ENCODE data around the gene EPB41. TPM values are rescaled to one million over a fixed set of nuclear protein-coding genes. Genes with fewer than 3 reads are reported as not detected.

Gene EPB41
- total RNA-seq, 4 donors from 2014 or later, result 28.8 to 57.6 (median 43.2) TPM

DNA sequence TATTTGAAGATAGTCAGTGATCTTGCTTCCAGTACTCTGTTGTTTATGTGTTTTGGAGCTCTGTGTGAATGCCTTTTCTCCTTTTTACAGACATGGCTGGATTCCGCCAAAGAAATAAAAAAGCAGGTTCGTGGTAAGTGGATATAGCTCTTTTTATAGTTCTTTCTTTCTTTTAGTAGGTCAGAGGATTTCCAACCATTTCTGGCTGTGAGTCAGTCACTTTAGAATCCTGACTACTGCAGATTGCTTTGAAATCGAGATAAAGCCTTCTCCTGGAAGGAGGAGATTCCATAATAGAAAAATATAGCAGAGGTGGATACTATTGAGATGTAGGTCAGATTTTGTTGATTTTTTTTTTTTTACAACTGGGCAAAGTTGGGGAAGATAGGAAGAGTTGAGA, 97.4 kb downstream of the EPB41 start:
- ATAC-seq (ENCODE audit: low FRiP score), result no peak
- TF ChIP-seq, protein P1, sequence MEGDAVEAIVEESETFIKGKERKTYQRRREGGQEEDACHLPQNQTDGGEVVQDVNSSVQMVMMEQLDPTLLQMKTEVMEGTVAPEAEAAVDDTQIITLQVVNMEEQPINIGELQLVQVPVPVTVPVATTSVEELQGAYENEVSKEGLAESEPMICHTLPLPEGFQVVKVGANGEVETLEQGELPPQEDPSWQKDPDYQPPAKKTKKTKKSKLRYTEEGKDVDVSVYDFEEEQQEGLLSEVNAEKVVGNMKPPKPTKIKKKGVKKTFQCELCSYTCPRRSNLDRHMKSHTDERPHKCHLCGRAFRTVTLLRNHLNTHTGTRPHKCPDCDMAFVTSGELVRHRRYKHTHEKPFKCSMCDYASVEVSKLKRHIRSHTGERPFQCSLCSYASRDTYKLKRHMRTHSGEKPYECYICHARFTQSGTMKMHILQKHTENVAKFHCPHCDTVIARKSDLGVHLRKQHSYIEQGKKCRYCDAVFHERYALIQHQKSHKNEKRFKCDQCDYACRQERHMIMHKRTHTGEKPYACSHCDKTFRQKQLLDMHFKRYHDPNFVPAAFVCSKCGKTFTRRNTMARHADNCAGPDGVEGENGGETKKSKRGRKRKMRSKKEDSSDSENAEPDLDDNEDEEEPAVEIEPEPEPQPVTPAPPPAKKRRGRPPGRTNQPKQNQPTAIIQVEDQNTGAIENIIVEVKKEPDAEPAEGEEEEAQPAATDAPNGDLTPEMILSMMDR (IDR thresholded peaks at IDR 0.05), result no peak

DNA sequence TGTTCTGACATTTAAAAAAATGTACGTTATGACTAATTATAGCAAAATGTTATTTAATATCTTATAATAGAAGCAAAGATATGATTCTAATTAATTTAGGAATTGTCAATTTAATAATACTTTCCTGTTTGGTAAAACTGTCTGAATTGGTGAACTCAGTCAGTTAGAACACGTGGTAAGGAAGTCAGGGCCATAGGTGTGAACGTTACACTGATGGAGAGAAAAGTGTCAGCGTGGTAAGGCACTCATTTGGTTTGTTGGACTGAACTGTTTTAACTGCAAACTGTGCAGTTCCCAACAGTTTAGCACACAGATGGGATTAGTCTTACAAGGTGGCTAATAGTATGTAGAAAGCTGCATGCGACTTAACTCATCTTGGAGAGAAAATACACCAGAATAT, 102.9 kb downstream of the EPB41 start:
- TF ChIP-seq, protein P1 (IDR thresholded peaks at IDR 0.05), result no peak
- DNase-seq (ENCODE audit: low spot score) (no peak), ATAC-seq (ENCODE audit: low FRiP score) (no peak)

More for the DNA sequence above, 97.4 kb downstream of the EPB41 start:
- DNase-seq (ENCODE audit: low spot score), result no peak

DNA sequence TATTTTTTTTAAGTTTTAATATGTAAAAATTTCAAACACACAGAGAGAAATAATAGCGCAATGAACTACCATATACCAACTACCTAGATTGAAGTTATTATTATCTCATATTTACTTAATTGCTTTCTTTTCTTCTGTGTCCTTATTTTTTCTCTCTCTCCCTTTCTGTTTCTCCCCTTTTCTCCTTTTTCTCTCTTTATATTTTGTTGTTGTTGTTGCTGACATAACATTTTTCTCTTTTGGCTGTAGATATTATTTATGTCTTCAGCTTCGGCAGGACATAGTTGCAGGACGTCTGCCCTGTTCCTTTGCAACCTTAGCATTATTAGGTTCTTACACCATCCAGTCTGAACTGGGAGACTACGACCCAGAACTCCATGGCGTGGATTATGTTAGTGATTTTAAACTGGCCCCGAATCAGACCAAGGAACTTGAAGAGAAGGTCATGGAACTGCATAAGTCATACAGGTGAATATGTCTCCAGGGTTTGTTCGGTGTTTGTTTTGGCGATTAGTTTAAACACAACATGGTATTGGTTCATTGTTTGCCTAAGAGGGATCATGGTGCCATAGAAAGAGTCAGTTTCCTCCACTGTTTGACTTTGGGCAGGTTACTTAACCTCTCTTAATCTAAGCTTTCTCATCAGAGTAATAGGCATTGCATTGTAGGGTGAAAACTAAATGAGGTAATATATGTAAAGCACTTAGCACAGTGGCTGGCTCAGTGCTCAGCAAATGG, 103.8 kb downstream of the EPB41 start:
- DNase-seq (ENCODE audit: low spot score) (no peak), ATAC-seq (ENCODE audit: low FRiP score) (no peak)
- TF ChIP-seq, protein P1 (IDR thresholded peaks at IDR 0.05), result no peak

DNA sequence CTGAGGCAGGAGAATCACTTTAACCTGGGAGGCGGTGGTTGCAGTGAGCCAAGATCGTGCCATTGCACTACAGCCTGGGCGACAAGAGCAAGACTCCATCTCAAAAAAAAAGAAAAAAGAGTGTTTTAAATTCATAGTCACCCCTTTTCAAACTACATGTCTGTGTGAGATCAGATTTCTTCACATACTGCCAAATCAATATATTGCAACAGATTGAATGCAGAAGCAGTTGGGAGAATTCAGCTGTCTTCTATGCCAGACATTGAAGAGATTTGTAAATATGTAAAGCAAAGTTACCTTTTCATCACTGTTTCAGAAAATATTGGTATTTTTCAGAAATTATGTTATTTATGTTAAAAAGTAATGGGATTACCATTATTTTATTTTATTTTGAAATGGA, 108.3 kb downstream of the EPB41 start:
- DNase-seq (ENCODE audit: low spot score), result no peak
- TF ChIP-seq, protein P1 (IDR thresholded peaks at IDR 0.05), result no peak
- no peak for ATAC-seq (ENCODE audit: low FRiP score)

DNA sequence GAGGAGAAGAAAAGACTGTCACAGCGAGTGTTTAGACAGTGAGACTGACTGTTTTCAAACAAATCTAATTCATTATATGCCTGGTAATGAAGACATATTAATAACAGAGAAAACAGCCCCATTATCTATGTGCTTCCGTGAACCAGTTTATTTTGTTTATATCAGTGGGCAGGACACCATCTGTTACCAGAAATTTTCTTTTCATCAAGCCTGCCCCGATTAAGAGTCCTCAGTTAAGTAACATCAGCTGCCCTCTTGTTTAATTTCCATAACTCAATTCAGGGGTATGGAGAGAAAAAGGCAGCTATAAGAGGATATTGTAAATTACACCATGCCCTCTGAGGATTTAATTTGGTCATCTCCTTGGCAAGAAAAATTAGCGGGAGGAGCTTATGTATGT, 115.3 kb downstream of the EPB41 start:
- no peak for ATAC-seq (ENCODE audit: low FRiP score)
- TF ChIP-seq, protein P1 (IDR thresholded peaks at IDR 0.05), result no peak

DNA sequence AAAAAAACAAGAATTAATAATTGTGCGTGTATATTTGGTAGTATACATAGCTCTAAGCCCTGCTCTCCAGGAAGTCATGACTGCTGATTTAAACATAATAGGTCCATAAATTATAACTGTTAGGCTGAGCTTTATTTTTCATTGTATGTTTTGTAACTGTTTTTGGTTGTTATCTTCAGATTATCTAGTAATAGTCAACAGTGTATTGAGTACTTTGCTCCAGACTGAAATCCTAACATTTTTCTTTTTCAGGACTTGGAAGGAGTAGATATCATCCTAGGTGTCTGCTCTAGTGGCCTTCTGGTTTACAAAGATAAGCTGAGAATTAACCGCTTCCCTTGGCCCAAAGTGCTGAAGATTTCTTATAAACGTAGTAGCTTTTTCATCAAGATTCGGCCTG, 118.5 kb downstream of the EPB41 start:
- no peak for DNase-seq (ENCODE audit: low spot score)
- no peak for ATAC-seq (ENCODE audit: low FRiP score)
- TF ChIP-seq, protein P1 (IDR thresholded peaks at IDR 0.05), result no peak

More for the DNA sequence above, 115.3 kb downstream of the EPB41 start:
- no peak for DNase-seq (ENCODE audit: low spot score)

DNA sequence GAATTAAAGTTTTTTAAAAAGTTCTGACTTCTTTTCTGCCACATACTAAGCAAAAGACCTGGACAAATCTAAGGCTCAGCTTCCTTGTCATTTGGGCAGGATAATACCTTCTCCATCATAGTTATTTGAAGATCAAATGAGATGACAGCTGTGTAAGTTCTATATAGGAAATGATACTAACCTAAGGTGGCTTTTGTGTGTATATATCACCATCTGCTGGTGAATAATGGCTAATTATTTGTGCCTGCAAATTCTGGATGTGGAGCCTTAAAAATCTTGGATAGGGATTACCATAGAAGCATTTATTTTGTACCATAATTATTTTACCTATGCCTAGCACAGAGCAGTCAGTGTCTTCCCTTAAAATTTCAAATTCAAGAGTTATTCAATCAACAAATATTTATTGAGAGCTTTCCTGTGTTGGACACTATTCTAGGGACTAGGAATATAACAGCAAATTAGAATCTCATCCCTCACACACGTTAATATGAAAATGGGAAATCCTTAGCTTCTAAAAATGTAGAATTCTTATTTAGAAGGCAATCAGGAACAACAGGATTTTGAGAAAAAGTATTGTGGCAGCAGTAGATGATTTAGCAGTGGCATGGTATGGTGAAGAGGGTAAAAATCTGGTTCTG, 119.6 kb downstream of the EPB41 start:
- no peak for ATAC-seq (ENCODE audit: low FRiP score)
- DNase-seq (ENCODE audit: low spot score), result no peak
- TF ChIP-seq, protein P1 (IDR thresholded peaks at IDR 0.05), result peak in 2 of 3 donors; percentile 29 to 36

All from omental fat pad (tissue), 4 donors.